ENCODE measurements around the gene AKR1D1. TPM values are rescaled to one million over a fixed set of nuclear protein-coding genes. Genes with fewer than 3 reads are reported as not detected.

The AKR1D1 gene
- total and polyA plus RNA-seq, 2 of the 13 experiments (the other 11 are each of a cell fraction or from before 2014, with no cell fraction given): 6.9 to 37.0 TPM

DNA sequence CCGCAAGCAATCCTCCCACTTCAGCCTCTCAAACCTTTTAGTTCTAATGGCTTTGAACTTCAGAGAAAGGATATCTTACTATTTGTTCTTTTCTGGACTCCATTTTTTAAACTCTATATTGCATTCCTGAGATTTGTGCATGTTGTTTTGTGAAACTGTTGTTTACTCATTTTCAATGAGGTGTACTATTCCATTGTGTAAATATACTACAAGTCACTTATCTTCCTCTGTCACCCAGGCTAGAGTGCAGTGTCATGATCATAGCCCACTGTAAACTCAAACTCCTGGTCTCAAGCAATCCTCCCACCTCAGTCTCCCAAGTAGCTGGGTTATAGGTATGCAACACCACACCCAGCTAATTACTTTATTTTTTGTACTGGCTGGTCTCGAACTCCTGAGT lies 31.4 kb upstream of the AKR1D1 start (continued):
- TF ChIP-seq, protein P1, sequence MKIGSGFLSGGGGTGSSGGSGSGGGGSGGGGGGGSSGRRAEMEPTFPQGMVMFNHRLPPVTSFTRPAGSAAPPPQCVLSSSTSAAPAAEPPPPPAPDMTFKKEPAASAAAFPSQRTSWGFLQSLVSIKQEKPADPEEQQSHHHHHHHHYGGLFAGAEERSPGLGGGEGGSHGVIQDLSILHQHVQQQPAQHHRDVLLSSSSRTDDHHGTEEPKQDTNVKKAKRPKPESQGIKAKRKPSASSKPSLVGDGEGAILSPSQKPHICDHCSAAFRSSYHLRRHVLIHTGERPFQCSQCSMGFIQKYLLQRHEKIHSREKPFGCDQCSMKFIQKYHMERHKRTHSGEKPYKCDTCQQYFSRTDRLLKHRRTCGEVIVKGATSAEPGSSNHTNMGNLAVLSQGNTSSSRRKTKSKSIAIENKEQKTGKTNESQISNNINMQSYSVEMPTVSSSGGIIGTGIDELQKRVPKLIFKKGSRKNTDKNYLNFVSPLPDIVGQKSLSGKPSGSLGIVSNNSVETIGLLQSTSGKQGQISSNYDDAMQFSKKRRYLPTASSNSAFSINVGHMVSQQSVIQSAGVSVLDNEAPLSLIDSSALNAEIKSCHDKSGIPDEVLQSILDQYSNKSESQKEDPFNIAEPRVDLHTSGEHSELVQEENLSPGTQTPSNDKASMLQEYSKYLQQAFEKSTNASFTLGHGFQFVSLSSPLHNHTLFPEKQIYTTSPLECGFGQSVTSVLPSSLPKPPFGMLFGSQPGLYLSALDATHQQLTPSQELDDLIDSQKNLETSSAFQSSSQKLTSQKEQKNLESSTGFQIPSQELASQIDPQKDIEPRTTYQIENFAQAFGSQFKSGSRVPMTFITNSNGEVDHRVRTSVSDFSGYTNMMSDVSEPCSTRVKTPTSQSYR (CRISPR knock-in tag; IDR thresholded peaks at IDR 0.05; ENCODE audit: borderline replicate concordance): no peak
- TF ChIP-seq, protein P2, sequence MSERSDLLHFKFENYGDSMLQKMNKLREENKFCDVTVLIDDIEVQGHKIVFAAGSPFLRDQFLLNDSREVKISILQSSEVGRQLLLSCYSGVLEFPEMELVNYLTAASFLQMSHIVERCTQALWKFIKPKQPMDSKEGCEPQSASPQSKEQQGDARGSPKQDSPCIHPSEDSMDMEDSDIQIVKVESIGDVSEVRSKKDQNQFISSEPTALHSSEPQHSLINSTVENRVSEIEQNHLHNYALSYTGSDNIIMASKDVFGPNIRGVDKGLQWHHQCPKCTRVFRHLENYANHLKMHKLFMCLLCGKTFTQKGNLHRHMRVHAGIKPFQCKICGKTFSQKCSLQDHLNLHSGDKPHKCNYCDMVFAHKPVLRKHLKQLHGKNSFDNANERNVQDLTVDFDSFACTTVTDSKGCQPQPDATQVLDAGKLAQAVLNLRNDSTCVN (CRISPR knock-in tag; IDR thresholded peaks at IDR 0.05; ENCODE audit: borderline replicate concordance): no peak; the same call in 1 of the 2 replicates
- TF ChIP-seq ZNF33B (CRISPR knock-in tag; IDR thresholded peaks at IDR 0.05) (no peak), RCOR2 (CRISPR knock-in tag; IDR thresholded peaks at IDR 0.05) (no peak), NCOA1 (CRISPR knock-in tag; IDR thresholded peaks at IDR 0.05) (no peak), FIP1L1 (IDR thresholded peaks at IDR 0.05; ENCODE audit: borderline replicate concordance, insufficient read depth, low read depth, low read length) (no peak), ZFP62 (CRISPR knock-in tag; IDR thresholded peaks at IDR 0.05) (no peak), FOXC1 (CRISPR knock-in tag; IDR thresholded peaks at IDR 0.05; ENCODE audit: borderline replicate concordance) (no peak), ZNF446 (CRISPR knock-in tag; IDR thresholded peaks at IDR 0.05) (no peak), ZNF232 (CRISPR knock-in tag; IDR thresholded peaks at IDR 0.05; ENCODE audit: borderline replicate concordance) (no peak), ZNF570 (CRISPR knock-in tag; IDR thresholded peaks at IDR 0.05; ENCODE audit: borderline replicate concordance) (no peak), HNRNPH1 (optimal IDR thresholded peaks at IDR 0.05; ENCODE audit: low read depth, low read length) (no peak), ZMYM4 (CRISPR knock-in tag; IDR thresholded peaks at IDR 0.05) (no peak), HDAC6 (IDR thresholded peaks at IDR 0.05; ENCODE audit: low read depth, low read length) (no peak), KDM5A (IDR thresholded peaks at IDR 0.05; ENCODE audit: borderline replicate concordance, low read length) (no peak), ZNF713 (CRISPR knock-in tag; IDR thresholded peaks at IDR 0.05) (no peak), IKZF1 (IDR thresholded peaks at IDR 0.05) (no peak)
- TF ChIP-seq, protein P3, sequence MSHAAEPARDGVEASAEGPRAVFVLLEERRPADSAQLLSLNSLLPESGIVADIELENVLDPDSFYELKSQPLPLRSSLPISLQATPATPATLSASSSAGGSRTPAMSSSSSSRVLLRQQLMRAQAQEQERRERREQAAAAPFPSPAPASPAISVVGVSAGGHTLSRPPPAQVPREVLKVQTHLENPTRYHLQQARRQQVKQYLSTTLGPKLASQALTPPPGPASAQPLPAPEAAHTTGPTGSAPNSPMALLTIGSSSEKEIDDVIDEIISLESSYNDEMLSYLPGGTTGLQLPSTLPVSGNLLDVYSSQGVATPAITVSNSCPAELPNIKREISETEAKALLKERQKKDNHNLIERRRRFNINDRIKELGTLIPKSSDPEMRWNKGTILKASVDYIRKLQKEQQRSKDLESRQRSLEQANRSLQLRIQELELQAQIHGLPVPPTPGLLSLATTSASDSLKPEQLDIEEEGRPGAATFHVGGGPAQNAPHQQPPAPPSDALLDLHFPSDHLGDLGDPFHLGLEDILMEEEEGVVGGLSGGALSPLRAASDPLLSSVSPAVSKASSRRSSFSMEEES (CRISPR knock-in tag; IDR thresholded peaks at IDR 0.05): no peak
- TF ChIP-seq, protein P4, sequence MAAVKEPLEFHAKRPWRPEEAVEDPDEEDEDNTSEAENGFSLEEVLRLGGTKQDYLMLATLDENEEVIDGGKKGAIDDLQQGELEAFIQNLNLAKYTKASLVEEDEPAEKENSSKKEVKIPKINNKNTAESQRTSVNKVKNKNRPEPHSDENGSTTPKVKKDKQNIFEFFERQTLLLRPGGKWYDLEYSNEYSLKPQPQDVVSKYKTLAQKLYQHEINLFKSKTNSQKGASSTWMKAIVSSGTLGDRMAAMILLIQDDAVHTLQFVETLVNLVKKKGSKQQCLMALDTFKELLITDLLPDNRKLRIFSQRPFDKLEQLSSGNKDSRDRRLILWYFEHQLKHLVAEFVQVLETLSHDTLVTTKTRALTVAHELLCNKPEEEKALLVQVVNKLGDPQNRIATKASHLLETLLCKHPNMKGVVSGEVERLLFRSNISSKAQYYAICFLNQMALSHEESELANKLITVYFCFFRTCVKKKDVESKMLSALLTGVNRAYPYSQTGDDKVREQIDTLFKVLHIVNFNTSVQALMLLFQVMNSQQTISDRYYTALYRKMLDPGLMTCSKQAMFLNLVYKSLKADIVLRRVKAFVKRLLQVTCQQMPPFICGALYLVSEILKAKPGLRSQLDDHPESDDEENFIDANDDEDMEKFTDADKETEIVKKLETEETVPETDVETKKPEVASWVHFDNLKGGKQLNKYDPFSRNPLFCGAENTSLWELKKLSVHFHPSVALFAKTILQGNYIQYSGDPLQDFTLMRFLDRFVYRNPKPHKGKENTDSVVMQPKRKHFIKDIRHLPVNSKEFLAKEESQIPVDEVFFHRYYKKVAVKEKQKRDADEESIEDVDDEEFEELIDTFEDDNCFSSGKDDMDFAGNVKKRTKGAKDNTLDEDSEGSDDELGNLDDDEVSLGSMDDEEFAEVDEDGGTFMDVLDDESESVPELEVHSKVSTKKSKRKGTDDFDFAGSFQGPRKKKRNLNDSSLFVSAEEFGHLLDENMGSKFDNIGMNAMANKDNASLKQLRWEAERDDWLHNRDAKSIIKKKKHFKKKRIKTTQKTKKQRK (IDR thresholded peaks at IDR 0.05; ENCODE audit: low read length): no peak
- TF ChIP-seq, protein P5, sequence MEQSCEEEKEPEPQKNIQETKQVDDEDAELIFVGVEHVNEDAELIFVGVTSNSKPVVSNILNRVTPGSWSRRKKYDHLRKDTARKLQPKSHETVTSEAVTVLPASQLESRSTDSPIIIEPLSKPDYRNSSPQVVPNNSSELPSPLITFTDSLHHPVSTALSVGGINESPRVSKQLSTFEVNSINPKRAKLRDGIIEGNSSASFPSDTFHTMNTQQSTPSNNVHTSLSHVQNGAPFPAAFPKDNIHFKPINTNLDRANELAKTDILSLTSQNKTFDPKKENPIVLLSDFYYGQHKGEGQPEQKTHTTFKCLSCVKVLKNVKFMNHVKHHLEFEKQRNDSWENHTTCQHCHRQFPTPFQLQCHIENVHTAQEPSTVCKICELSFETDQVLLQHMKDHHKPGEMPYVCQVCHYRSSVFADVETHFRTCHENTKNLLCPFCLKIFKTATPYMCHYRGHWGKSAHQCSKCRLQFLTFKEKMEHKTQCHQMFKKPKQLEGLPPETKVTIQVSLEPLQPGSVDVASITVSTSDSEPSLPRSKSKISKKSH (CRISPR knock-in tag; IDR thresholded peaks at IDR 0.05; ENCODE audit: borderline replicate concordance): no peak

Measured in HepG2 (cell line).